GM21786 (cell line): Measurements from ENCODE around the gene FAM167B.
A peak's percentile ranks its signal among the peaks of the same experiment; 100 is the strongest.

Experiments used
- ATAC-seq: cut with Tn5 transposase; IDR thresholded peaks from one replicate; pipeline ENCODE4 v1.9.1; 2021; ENCODE audit not compliant: unreplicated experiment

FAM167B gene

DNA sequence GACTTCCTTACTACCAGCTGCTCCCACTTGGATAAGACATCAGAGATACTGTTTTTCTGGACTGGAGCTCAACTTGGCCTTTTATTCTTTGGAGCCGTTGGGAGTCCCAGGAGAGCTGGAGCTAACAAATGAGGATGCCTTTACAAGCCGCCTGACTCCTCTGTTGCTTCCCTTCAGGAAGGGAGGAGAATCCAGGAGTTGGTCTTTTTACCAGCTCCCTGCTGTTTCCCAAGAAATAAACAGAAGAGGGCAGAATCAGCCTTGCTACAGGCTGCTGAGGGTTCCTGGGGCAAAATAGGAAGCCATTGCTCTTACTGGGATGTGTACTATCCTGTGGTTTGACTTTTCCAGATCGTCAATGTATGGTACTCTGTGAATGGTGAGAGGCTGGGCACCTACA is 23.3 kb upstream of the FAM167B start:
- ATAC-seq: no peak

DNA sequence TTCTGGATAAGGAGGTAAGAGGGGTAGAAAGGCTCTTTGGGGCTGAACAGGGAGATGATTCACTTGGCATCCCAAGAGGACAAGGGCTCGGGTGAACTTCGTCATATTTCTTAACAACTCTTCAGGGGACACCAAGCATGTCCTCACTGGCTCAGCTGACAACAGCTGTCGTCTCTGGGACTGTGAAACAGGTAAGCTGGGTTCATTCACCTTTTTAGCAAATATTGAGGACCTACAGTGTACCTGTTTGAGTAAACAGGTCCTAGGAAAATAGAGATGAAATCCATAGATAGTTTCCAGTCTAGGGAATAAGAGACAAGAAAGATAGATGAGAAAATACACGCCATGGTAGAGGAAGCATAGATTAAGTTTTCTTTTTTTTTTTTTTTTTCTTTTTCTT is 22.7 kb upstream of the FAM167B start:
- ATAC-seq: no peak

DNA sequence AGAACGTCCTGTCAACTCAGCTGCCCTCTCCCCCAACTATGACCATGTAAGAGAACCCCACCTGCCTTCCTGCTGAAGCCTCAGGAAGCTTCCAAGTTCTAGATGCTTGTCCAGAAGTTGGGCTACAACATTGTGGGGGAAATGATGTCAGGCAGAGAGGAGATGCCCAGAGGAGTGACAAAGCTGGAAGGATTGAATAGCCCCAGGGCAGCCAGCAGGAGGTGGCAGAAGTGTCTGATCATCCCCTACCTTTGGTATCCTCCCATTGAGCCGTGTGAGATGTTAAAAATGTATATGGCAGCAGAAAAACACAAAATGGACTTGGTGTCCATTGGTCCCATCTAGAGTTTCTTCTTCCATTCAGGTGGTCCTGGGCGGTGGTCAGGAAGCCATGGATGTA is 18.3 kb upstream of the FAM167B start:
- no peak for ATAC-seq

DNA sequence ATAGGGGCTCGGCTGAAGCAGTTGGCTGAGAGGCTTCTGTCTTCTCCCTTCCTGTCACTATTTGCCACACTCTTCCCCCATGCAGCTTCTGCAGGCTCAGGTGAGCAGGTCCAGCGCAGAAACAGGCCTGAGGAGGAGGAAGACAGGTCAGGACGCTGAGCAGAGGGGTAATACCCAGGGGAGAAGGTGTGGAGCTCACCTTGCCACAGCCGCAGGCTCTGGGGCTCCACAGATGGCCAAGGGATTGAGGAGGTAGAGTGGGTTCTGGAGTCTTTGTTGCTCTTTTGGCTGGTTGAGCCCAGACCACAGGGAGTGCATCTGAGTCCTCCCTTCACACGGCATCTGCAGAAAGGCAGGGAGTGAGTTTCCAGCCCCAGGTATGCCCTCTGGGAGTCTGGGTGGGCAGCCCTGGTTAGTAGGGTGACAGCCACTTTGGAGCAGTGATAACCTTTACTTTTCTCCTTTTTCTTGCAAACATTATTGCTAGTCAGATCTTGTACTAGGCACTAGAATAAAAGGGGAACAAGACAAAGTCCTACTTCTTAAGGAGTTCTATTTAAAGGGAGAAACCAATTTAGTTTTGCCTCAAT is 15.1 kb upstream of the FAM167B start:
- ATAC-seq: no peak

DNA sequence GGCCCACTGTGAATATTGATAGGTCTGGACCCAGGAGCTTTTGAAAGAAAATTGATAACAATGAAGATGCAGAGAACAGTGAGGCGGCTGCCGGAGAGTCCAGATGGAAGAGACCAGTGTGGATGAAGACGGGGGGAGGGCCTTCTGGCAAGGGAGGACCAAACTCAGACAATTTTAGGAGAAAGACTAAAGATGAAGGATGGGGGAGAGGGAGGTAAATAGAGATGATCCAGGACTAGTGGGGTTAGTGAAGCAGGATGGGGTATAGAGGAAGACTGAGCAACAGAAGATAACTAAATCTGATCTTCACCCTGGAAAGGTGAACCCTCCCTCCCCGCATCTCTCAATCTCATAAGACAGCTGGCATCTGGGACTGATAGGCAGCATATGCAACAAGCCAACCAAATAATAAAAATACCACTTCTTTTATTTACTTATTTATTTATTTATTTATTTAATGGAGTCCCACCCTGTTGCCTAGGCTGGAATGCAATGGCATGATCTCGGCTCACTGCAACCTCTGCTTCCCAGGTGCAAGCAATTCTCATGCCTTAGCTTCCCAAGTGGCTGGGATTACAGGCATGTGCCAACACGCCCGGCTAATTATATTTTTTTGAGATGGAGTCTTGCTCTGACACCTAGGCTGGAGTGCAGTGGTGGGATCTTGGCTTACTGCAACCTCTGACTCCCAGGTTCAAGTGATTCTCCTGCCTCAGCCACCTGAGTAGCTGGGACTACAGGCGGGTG is 14.3 kb upstream of the FAM167B start:
- ATAC-seq: no peak

DNA sequence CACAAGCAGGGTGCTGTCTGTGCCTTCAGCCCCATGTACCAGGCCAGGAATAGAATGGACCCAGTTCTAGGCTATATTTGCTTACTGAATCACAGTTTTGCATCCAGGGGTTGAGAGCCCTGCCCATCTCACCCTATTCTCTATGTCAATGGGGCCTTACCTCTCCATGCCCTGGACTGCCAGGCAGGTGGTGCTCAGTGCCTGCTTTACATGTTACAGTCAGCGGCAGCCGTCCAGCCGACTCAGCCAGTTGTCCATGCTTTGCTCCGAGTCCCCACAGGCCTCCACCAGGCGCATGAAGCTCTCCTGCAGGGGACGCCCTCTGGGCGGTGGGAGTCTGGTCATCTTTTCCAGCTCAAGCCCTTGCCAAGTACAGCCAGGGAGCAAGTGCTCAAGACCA is 12.2 kb upstream of the FAM167B start:
- ATAC-seq: no peak

DNA sequence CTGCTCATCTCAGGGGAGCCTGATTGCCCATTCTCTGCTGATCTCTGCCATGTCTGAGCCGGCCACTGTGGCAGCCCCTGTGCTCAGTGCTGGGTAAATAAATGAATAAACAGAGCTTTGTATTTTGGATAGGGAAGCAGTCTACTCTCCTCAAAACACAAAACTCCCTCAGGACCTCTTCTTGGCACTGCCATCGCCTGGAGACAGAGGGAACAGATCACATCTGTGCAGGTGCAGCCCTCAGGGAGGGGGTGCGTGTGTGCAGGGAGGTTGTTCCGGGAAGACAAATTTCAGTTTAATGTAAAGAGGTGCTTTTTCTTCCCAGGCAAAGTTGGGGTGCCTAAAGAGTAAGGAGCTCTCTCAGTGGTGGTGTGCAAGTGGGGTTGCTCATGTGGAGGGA is 7.7 kb upstream of the FAM167B start:
- no peak for ATAC-seq

DNA sequence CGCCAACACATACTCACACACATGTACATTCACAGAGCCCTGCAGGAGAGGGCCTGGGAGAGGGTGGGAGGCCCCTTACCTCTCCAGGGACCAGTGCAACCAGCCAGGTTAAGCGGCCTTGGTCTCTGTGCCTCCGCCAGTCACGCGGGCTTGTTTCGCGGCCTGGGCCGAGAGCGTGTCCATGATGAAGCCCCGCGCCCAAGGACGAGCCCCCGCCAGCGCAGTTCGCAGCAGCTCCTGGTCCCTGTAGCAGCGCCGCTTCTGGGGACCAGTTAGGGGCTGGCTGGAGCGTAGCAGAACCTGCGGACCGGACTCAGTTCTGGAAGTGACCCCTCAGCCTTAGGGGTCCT is 7.3 kb upstream of the FAM167B start:
- ATAC-seq: no peak

DNA sequence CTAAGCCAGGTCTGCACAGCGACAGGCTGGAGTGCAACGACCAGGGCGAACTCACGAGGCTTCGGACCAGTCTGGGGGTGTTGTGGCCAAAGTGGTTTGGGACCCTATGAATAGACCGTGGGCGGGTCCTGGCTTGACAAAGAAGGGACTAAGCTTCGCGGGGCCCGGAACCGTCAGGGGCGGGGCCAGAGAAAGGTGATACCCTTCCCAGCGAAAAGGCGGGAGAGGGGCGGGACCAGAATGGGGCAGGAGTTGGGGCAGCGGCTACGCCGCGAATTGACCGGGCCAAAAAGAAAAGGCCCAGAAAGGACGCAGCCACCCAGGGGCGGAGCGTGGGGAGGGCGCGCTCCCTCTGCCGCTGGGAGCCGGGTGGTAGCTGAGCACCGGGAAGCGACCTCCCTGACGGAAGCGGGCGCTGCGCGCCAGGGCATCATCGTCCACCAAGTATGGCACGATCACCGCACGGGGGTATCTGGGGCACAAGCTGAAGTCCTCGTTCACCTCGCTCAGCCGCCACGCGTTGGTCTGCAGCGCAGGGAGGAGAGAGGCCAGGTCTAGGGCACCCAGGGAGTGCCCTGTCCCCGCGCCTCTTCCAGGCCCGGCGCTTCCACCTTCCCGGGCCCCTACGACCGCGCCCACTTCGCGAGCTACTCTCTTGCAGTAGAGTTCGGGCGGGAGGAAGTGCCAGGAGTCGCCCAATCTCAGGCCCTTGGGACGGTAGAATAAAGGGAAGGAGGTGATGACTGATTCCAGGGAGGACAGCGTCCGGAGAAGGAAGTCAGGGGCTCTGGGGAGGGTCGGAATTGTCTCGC is 6.7 kb upstream of the FAM167B start:
- ATAC-seq: no peak

DNA sequence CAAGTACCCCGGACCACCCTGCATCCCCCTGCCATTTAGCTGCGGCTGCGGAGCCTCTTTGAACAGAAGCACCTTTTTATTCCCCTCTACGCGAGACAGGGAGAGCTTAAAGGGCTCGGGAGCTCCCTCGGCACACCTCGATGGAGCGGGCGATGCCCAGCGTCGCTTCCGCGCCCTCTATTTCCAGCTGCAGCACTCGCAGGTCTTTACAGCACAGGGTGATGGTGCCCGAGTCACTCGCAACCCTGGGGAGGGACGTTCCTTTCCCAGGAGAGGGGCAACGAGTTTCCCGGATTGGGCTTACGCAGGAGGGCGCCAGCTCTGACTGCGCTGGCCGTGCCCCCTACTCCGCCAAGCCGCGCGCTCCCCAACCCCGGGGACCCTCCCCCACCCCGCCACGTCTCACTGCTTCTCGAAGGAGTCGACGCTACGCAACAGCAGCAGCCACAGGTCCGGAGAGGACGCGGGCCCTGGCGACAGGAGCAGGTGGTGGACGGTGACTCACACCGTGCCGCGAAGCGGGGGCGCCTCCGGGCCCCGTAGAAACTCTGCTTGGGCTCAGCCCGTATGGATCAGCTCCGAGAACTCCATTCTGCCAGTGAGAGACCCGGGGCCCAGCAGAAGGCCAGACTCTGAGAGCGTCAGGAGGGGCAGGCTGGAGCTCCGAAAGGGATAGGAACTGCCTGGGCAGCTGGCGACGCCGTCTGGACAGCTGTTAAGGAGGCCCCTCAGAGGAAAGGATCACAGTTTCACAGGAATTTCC is 5.8 kb upstream of the FAM167B start:
- no peak for ATAC-seq

DNA sequence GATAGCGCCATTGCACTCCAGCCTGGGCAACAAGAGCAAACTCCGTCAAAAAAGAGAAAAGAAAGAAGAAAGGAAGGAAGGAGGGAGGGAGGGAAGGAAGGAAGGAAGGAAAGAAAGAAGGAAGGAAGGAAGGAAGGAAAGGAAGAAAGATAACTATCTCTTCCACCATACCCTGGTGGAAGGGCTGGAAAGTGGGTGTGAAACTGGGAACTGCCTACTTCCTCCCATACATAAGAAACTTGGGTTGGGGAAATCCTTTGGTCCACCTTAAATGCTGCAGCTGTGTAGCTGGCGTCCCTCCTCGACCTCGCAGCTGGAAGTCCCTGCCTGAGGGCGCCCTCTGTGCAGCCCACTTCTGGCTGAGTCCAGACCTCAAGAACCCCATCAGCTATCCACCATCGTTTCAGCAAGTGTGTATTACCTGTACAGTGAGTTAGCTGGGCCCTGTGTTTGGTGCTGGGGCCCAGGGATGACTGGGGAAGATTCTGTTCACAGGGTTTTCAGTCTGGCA is 4.6 kb upstream of the FAM167B start:
- no peak for ATAC-seq

DNA sequence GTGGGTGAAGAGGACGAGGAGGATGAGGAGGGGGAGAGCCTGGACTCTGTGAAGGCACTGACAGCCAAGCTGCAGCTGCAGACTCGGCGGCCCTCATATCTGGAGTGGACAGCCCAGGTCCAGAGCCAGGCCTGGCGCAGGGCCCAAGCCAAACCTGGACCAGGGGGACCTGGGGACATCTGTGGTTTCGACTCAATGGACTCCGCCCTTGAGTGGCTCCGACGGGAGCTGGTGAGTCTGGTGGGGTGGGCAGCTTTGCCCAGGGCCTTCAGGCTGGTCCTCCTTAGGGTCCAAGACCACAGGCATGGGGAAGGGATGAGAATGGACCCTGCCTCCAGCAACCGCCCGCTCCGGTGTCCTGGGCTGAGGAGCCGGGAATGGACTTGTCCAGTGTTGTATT is 430 bp downstream of the FAM167B start:
- ATAC-seq: no peak

DNA sequence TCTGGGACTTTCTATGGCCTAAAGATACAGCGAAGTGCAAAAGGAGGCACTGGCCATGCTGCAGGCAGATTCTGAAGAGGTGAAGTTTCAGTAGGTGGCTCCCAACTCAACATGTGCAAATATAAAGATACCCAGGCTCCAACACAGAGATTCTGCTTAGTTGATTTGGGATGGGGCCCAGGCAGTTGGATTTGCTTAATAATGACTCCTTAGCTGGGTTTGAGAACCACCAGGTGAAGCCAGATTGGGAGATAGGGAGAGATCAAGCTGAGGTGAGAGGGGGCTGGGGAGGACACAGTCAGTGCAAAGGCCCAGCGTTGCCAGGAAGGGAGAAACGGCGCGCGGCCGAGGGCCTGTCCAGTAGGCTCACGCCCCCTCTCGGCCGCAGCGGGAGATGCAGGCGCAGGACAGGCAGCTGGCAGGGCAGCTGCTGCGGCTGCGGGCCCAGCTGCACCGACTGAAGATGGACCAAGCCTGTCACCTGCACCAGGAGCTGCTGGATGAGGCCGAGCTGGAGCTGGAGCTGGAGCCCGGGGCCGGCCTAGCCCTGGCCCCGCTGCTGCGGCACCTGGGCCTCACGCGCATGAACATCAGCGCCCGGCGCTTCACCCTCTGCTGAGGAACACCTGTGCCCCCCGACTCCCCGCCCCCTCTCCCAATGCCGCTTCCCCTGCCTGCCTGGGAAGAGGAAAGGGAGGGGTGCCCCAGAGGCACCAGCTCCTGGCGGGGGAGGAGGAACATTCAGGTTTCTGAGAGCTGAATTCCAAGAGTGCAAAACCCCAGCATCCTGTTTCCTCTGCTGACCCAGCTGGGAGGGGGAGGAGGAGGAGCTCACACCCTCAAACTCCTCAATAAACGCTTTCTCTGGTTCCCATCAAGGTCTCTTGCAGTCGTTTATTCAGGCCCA is 1.2 kb downstream of the FAM167B start:
- ATAC-seq: no peak

DNA sequence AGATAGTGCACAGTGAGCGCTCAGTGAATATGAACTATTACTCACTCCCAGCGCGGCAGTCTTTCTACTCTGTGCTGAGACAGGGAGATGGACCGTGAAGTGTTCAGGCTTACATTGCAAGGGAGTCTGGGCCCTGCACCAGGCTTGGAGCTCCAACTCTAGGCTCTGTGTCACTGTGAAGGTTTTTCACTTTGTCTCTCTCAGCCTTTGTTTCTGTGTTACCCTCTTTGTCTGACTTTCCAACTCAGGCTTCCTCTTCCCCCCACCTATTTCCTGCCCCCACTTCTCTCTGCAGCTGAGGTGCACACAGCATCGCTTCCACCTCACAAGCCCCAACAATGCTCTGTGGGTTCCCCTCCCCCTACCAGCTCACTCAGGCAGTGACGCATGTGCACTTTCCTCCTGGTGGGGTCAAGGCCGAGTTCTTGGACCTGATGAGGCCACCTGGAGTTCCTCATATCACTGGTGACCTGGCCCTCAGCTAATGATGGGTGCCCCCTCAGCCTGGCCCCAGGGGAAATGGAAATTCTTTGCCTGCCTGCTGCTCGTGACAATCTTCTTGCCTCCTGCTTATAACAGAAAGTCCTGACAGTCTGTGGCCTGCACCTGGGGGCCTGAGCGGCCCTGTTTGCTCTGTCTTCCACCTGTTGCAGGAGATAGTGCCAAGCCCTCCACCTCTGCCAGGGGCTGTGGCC is 3.0 kb downstream of the FAM167B start:
- ATAC-seq: peak; percentile 50

DNA sequence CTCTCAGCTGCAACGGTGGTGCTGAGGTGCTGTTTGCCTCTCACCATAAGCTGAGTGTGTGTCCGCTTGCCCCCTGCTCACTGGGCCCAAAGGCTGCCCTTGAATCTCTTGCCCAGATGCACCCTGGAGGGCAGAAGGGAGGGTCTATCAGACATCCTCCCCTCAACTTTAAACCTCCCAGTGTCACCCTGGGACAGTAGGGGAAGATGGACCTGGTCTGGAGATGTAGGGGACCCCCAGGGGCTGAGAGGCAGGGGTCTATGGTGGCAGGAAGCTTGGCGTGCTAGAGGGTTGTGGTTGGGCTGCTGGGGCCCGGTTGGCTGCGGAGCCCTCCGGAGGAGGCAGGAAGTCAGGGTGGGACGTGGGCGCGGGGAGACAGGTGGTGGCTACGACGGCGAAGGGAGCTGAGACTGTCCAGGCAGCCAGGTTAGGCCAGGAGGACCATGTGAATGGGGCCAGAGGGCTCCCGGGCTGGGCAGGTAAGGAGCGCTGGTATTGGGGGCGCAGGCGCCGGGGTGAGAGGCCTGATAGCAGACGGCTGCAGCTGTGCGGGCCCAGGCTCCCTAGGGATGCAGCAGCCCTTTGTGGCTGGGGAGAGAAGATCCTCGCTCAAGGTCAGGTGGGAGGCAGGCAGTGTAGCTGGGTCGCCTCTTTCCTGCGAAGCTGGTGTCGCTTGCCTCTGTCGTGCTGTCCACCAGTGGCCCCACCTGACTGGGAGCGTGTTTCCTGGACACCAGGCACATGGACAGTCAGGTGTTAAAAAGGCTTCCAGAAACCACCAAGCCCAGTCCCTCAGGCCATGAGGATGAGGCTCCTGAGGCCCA is 4.1 kb downstream of the FAM167B start, which contains the start of gene LCK:
TSS of gene LCK (plus strand) at position 373 of the 824 bp plus-strand sequence. CDS start 23,065 bp downstream, outside the sequence.
- no peak for ATAC-seq

DNA sequence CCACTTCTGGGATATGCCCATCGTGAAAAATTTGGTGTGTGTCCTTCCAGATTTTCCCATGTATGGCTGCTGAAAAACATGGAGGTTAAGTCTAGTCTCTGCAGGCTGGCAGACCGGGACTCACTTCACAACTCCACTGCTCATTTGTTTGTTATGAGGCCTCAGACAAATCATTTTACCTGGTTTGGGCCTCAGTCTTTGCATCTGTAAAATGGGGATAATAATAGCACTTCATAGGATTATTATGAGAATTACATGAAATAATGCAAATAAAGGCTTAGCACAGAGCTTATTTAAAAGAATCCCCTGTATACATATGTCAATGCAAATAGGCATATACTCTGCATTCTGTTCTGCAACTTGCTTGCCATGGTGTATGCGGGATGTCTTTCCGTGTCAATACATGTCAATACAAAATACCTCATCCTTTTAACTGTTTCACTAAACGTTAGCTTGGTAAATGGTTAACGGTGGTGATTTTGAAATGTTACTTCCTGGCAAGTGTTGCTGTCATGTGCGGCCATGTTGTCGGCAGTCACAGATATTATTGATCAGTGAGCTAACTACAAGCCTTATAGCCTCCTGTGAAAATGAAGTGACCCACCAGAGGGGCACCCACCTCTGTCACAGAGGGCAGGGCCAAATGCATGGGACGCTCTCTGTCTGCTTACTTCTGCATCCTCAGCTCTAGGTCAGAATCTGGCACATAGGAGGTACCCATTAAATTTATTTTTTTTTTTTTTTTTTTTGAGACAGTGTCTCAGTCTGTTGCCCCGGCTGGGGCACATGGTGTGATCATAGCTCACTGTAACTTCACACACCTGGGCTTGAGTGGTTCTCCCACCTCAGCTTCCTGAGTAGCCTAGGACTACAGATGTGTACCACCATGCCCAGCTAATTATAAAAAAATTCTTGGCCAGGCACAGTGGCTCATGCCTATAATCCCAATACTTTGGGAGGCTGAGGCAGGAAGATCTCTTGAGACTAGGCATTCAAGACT is 8.3 kb downstream of the FAM167B start:
- no peak for ATAC-seq

DNA sequence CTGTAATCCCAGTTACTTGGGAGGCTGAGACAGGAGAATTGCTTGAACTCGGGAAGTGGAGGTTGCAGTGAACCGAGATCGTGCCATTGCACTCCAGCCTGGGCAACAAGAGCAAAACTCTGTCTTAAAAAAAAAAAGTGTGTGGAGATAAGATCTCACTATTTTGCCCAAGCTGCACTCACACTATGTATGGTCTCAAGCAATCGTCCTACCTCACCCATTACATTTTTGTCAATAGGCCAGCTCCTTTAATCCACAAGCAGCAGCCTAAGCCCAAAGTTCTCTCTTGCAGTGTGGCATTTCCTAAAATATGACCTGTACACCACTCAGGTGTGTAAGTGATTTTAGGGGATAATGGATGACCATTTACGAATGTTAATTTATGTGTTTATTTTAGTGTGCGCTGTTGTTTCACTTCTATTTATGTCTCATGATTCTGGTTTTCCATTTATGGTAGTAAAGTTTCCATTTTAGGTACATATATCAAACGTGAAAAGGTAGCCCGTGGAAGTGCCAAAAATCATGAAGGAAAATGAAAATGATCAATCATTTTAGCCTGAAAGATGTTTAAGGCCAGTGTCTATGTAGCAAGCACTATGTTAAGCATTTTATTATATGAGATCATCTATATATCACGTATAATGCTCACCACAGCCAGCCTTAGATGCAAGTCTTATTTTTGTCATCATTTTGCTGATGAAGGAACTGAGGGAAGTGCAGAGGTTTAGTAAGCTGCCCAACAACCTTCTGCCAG is 9.6 kb downstream of the FAM167B start:
- no peak for ATAC-seq
